ENCODE results near the gene NFIB. TPM values are rescaled to one million over a fixed set of nuclear protein-coding genes. Genes with fewer than 3 reads are reported as not detected.

The NFIB gene
- polyA plus RNA-seq, 1 of the 3 experiments (the other 2 are of a cell fraction) = 9.2 TPM

DNA sequence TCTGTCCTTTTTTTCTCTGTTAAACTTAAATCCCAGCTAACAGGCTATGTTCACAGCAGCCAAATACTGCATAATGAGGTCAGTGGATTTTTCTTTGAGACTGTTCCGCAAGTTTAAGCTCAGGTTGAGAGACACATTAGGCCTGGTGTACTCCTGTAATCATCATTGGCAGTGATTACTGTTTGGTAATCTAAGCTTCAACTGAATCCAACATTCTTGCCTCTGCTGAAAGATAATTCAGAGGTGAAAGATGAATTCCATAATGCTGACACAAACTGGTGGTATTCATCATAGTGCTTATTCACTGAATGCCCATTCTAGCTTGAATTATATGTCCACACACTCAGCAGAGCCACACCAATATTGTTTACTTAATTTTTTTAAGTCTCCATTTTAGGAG, 108.5 kb downstream of the NFIB start (continued):
- TF ChIP-seq, protein P1, sequence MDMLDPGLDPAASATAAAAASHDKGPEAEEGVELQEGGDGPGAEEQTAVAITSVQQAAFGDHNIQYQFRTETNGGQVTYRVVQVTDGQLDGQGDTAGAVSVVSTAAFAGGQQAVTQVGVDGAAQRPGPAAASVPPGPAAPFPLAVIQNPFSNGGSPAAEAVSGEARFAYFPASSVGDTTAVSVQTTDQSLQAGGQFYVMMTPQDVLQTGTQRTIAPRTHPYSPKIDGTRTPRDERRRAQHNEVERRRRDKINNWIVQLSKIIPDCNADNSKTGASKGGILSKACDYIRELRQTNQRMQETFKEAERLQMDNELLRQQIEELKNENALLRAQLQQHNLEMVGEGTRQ (IDR thresholded peaks at IDR 0.05; ENCODE audit: borderline replicate concordance, low read depth, low read length) = no peak
- TF ChIP-seq, protein P2, sequence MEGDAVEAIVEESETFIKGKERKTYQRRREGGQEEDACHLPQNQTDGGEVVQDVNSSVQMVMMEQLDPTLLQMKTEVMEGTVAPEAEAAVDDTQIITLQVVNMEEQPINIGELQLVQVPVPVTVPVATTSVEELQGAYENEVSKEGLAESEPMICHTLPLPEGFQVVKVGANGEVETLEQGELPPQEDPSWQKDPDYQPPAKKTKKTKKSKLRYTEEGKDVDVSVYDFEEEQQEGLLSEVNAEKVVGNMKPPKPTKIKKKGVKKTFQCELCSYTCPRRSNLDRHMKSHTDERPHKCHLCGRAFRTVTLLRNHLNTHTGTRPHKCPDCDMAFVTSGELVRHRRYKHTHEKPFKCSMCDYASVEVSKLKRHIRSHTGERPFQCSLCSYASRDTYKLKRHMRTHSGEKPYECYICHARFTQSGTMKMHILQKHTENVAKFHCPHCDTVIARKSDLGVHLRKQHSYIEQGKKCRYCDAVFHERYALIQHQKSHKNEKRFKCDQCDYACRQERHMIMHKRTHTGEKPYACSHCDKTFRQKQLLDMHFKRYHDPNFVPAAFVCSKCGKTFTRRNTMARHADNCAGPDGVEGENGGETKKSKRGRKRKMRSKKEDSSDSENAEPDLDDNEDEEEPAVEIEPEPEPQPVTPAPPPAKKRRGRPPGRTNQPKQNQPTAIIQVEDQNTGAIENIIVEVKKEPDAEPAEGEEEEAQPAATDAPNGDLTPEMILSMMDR (IDR thresholded peaks at IDR 0.05) = no peak
- TF ChIP-seq RAD21 (IDR thresholded peaks at IDR 0.05; ENCODE audit: low read length) (0 out of 2 replicates have a peak, but pooled peaks have one; percentile 3), ELF1 (IDR thresholded peaks at IDR 0.05) (no peak), YY1 (IDR thresholded peaks at IDR 0.05; ENCODE audit: low read depth) (no peak), FOXJ3 (CRISPR knock-in tag; IDR thresholded peaks at IDR 0.05) (no peak), FOXM1 (IDR thresholded peaks at IDR 0.05; ENCODE audit: low read depth) (no peak), RFX5 (IDR thresholded peaks at IDR 0.05; ENCODE audit: low read length) (no peak)

DNA sequence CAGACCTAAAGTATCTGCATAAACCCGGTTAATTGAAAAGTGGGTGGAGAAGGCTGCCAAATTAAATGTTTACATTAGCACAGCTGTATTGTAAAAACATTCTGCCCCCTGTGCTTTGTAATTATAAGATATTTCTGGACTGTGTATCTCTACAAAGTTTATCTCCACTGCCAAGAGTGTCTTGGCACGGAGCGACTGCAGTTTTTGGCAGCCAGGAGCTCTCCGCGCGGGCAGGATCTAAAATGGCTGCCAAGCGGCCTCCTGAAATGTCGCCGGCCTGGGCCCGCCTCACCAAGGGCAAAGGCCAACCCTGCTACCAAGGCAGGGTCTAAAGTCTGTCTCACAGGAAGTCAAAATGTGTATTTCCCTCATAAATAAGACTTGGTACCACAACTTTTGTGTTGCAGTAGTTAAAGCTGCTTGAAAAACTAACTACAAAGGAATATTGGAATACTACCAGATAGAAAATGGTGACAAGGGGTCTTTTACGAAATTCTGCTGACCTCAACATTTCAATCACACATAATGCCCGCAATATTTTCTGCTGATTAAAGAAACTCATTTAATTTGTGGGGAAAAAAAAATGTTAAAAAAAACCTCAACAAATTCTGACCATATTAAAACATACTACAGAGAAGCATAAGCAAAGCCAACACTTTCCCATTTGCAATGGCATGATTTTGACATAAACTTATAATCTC, 110.4 kb downstream of the NFIB start:
- no peaks in the 10 kb centered on the region for H3K9me3 ChIP-seq
- H3K9me2 ChIP-seq = no peaks in the 10 kb centered on the region
- H3F3A ChIP-seq (replicated peaks; ENCODE audit: insufficient read depth) = peaks cover 10% of the 10 kb centered on the region
- H3K36me3 ChIP-seq (replicated peaks in 1 of 2; ENCODE audit: control insufficient read depth in 1 of 2, insufficient read depth in 2 of 2, low read length in 1 of 2) = no peaks in the 10 kb centered on the region
- H3K9ac ChIP-seq = no peak overlapping the region
- ChIA-PET POLR2A (no interaction called here), CTCF (interaction anchor here (0.9 to 1.6 kb wide), 2 partner anchors 760 to 1169 kb away, joined by 3 read pairs; no protein-coding TSS in a partner anchor)
- H4K20me1 ChIP-seq (ENCODE audit: insufficient read depth) = no peaks in the 10 kb centered on the region
- H3K4me3 ChIP-seq (ENCODE audit: low read depth in 2 of 2, low read length in 1 of 2) = no peak overlapping the region; a peak in 1 of 4 replicates
- H3K79me2 ChIP-seq (ENCODE audit: insufficient read depth) = peaks cover 75% of the 10 kb centered on the region
- H3K27ac ChIP-seq (ENCODE audit: low read depth in 2 of 2, low read length in 1 of 2) = peak overlapping the region in 1 of 2 experiments; percentile 80; a peak in 3 of 4 replicates
- TF ChIP-seq NFIC (IDR thresholded peaks at IDR 0.05; ENCODE audit: borderline replicate concordance) = peak; percentile 26; the same call in 1 of the 2 replicates
- TF ChIP-seq, protein P3, sequence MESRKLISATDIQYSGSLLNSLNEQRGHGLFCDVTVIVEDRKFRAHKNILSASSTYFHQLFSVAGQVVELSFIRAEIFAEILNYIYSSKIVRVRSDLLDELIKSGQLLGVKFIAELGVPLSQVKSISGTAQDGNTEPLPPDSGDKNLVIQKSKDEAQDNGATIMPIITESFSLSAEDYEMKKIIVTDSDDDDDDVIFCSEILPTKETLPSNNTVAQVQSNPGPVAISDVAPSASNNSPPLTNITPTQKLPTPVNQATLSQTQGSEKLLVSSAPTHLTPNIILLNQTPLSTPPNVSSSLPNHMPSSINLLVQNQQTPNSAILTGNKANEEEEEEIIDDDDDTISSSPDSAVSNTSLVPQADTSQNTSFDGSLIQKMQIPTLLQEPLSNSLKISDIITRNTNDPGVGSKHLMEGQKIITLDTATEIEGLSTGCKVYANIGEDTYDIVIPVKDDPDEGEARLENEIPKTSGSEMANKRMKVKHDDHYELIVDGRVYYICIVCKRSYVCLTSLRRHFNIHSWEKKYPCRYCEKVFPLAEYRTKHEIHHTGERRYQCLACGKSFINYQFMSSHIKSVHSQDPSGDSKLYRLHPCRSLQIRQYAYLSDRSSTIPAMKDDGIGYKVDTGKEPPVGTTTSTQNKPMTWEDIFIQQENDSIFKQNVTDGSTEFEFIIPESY (IDR thresholded peaks at IDR 0.05; ENCODE audit: borderline replicate concordance, low read depth) = no peak
- TF ChIP-seq YY1 (IDR thresholded peaks at IDR 0.05; ENCODE audit: low read depth) = peak; percentile 69; the same call in 1 of the 2 replicates
- TF ChIP-seq RCOR1 (IDR thresholded peaks at IDR 0.05; ENCODE audit: low read length) = no peak
- 74% methylated on average over 12 of the region's 12 CpGs for WGBS (ENCODE audit: low lambda C conversion rate)
- H3K4me2 ChIP-seq = no peak overlapping the region
- peak; percentile 22 for DNase-seq
- no peaks in the 10 kb centered on the region for H3K27me3 ChIP-seq (ENCODE audit: insufficient read depth)
- H2AFZ ChIP-seq (ENCODE audit: low read depth) = no peak overlapping the region
- peaks cover 22 to 36% of the 10 kb centered on the region in 2 experiments; a peak in 3 of 4 replicates for H3K4me1 ChIP-seq (ENCODE audit: control insufficient read depth in 1 of 2, insufficient read depth in 2 of 2, low read depth in 1 of 2, low read length in 1 of 2)

Data from SK-N-SH (cell line).